ENCODE results near the gene E2F3. TPM values are rescaled to one million over a fixed set of nuclear protein-coding genes. Genes with fewer than 3 reads are reported as not detected.

The E2F3 gene
- total and polyA plus RNA-seq, 2 donors from 2014 or later: 3.7 to 11.0 TPM

GRCh38 chr6:20434766-20435165 lies 33.1 kb downstream of the E2F3 start:
- no peak for DNase-seq
- no peak for FAIRE-seq
- no peak for TF ChIP-seq CTCF (IDR thresholded peaks at IDR 0.05; ENCODE audit: borderline replicate concordance, extremely low read depth, insufficient read depth)
- Histone ChIP-seq H3K9ac (ENCODE audit: low read length in 3 of 3) (no peak overlapping the region), H3K4me1 (ENCODE audit: control insufficient read depth in 2 of 3, insufficient read depth in 2 of 3, low read depth in 1 of 3, low read length in 3 of 3) (no peaks in the 10 kb centered on the region), H3K36me3 (ENCODE audit: control insufficient read depth in 2 of 3, insufficient read depth in 3 of 3, low read length in 3 of 3) (no peaks in the 10 kb centered on the region), H3K4me3 (ENCODE audit: low read length in 3 of 3) (no peak overlapping the region), H3K27ac (ENCODE audit: low read depth in 2 of 2, low read length in 2 of 2) (no peak overlapping the region), H3K27me3 (ENCODE audit: control insufficient read depth, insufficient read depth, low read length) (no peaks in the 10 kb centered on the region), H3K9me3 (ENCODE audit: control insufficient read depth in 2 of 3, insufficient read depth in 1 of 3, low read length in 3 of 3) (no peaks in the 10 kb centered on the region)
- intact Hi-C loops (cut with DNase I): no loop called here

- FAIRE-seq: no peak
Observed at GRCh38 chr6:20436719-20437118, 35.0 kb downstream of the E2F3 start.

GRCh38 chr6:20437639-20438038 lies 36.0 kb downstream of the E2F3 start:
- no peaks in the 10 kb centered on the region for H3K9me3 ChIP-seq (ENCODE audit: control insufficient read depth in 2 of 3, insufficient read depth in 1 of 3, low read length in 3 of 3)
- no peaks in the 10 kb centered on the region for H3K36me3 ChIP-seq (ENCODE audit: control insufficient read depth in 2 of 3, insufficient read depth in 3 of 3, low read length in 3 of 3)
- no peak overlapping the region for H3K27ac ChIP-seq (ENCODE audit: low read depth in 2 of 2, low read length in 2 of 2)
- intact Hi-C loops (cut with DNase I): no loop called here
- peak in 2 of 5 donors; percentile 14 to 25 for DNase-seq
- H3K9ac ChIP-seq (ENCODE audit: low read length in 3 of 3): no peak overlapping the region
- no peak for FAIRE-seq
- no peaks in the 10 kb centered on the region for H3K27me3 ChIP-seq (ENCODE audit: control insufficient read depth, insufficient read depth, low read length)
- H3K4me3 ChIP-seq (ENCODE audit: low read length in 3 of 3): no peak overlapping the region
- peaks cover 0 to 2% (median 0%) of the 10 kb centered on the region in 3 donors for H3K4me1 ChIP-seq (ENCODE audit: control insufficient read depth in 2 of 3, insufficient read depth in 2 of 3, low read depth in 1 of 3, low read length in 3 of 3)
- no peak for TF ChIP-seq CTCF (IDR thresholded peaks at IDR 0.05; ENCODE audit: borderline replicate concordance, extremely low read depth, insufficient read depth)

More at GRCh38 chr6:20436719-20437118, 35.0 kb downstream of the E2F3 start:
- TF ChIP-seq CTCF (IDR thresholded peaks at IDR 0.05; ENCODE audit: borderline replicate concordance, extremely low read depth, insufficient read depth): no peak
- no peaks in the 10 kb centered on the region for H3K27me3 ChIP-seq (ENCODE audit: control insufficient read depth, insufficient read depth, low read length)
- no peak overlapping the region for H3K4me3 ChIP-seq (ENCODE audit: low read length in 3 of 3)
- H3K4me1 ChIP-seq (ENCODE audit: control insufficient read depth in 2 of 3, insufficient read depth in 2 of 3, low read depth in 1 of 3, low read length in 3 of 3): no peaks in the 10 kb centered on the region
- intact Hi-C loops (cut with DNase I): no loop called here
- no peak overlapping the region for H3K27ac ChIP-seq (ENCODE audit: low read depth in 2 of 2, low read length in 2 of 2)
- DNase-seq: no peak
- no peaks in the 10 kb centered on the region for H3K9me3 ChIP-seq (ENCODE audit: control insufficient read depth in 2 of 3, insufficient read depth in 1 of 3, low read length in 3 of 3)
- H3K9ac ChIP-seq (ENCODE audit: low read length in 3 of 3): no peak overlapping the region
- H3K36me3 ChIP-seq (ENCODE audit: control insufficient read depth in 2 of 3, insufficient read depth in 3 of 3, low read length in 3 of 3): no peaks in the 10 kb centered on the region

GRCh38 chr6:20438462-20439070 lies 36.9 kb downstream of the E2F3 start:
- Histone ChIP-seq H3K9ac (ENCODE audit: low read length in 3 of 3) (no peak overlapping the region), H3K36me3 (ENCODE audit: control insufficient read depth in 2 of 3, insufficient read depth in 3 of 3, low read length in 3 of 3) (no peaks in the 10 kb centered on the region), H3K27ac (ENCODE audit: low read depth in 2 of 2, low read length in 2 of 2) (no peak overlapping the region), H3K4me1 (ENCODE audit: control insufficient read depth in 2 of 3, insufficient read depth in 2 of 3, low read depth in 1 of 3, low read length in 3 of 3) (peaks cover 0 to 2% (median 0%) of the 10 kb centered on the region in 3 donors), H3K27me3 (ENCODE audit: control insufficient read depth, insufficient read depth, low read length) (no peaks in the 10 kb centered on the region), H3K9me3 (ENCODE audit: control insufficient read depth in 2 of 3, insufficient read depth in 1 of 3, low read length in 3 of 3) (no peaks in the 10 kb centered on the region), H3K4me3 (ENCODE audit: low read length in 3 of 3) (no peak overlapping the region)
- intact Hi-C loops (cut with DNase I): no loop called here
- DNase-seq (peak in 3 of 5 donors; percentile 27 to 72 (median 63)), FAIRE-seq (no peak)
- TF ChIP-seq CTCF (IDR thresholded peaks at IDR 0.05; ENCODE audit: borderline replicate concordance, extremely low read depth, insufficient read depth): no peak
